Measurements from ENCODE around the gene DCLRE1A.

- TF ChIP-seq CTCF (IDR thresholded peaks at IDR 0.05; ENCODE audit: poor library complexity, severe bottlenecking), result no peak
- no peak for TF ChIP-seq EZH2 (IDR thresholded peaks at IDR 0.05; ENCODE audit: borderline replicate concordance, insufficient read depth, low read length, poor library complexity, severe bottlenecking)
- TF ChIP-seq RAD21 (conservative IDR thresholded peaks at IDR 0.05), result no peak
- TF ChIP-seq REST (IDR thresholded peaks at IDR 0.05; ENCODE audit: borderline replicate concordance), result no peak
Measured at GRCh38 chr10:113825791-113826190, 28.1 kb downstream of the DCLRE1A start.

Measured in neural cell (in vitro differentiated cells).